ENCODE measurements around the gene ZBED6.
"Not testable (repeated sequence)": the region's sequence is repeated elsewhere in the genome, so short reads cannot be mapped to it uniquely, and the experiment has no call there.

ZBED6 gene

GRCh38 chr1:203778789-203779188 lies 16.6 kb upstream of the ZBED6 start:
- no peak for DNase-seq

- DNase-seq, result no peak
Observed at GRCh38 chr1:203781962-203782361, 13.5 kb upstream of the ZBED6 start.

DNA sequence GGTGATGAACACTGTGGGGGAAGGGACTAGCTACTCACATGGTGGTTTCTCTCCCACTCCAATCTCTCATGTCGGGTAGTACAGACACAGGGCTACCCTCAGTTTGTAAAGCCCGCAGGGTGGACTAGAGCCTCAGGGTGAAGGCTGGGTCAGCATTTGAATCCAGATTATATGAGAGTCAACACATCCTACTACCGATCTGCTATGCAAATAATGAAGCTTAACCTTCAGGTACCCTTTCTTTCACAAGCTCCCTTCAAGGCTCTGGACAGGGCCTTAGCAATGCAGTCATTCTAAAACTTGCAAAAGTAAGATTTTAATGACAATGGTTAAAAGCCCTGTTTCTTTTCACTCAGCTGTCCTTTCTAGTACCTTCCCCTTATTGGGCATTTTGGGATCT lies 5.5 kb upstream of the ZBED6 start:
- DNase-seq, result no peak

DNA sequence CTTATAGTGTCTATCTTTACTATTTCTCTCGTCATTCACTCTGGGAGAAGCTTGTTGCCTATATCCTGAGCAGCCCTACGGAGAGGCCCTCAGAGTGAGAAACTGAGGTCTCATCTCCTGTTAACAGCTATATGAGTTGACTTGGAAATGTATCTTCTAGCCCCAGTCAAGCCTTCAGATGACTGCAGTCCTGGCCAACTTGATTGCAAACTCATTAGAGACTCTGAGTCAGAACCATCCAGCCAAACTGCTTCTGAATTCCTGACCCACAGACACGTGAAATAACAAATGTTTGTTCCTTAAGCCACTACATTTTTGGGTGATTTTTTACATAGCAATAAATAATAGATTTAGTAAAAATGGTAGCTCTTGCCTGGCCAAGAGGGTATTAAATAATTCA lies 3.9 kb upstream of the ZBED6 start:
- no peak for DNase-seq

DNA sequence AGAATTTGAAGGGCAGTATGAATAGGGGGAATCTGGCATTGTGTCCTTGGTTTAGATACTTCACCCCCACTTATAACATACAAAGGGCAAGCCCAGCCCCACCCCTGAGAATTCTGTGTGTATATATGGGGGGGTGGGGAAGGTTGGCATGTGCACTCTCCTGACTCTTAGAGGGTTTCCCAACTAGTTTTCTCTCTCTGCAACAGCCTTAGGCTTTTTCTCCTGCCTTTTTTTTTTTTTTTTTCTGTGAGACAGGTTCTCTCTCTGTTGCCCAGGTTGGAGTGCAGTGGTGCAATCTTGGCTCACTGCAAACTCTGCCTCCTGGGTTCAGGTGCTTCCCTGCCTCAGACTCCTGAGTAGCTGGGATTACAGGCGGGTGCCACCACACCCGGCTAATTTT lies 2.9 kb upstream of the ZBED6 start:
- DNase-seq, result no peak

- not testable (repeated sequence) for DNase-seq
Observed at GRCh38 chr1:203793561-203793960, 1.9 kb upstream of the ZBED6 start.

GRCh38 chr1:203794764-203795440 lies 521 bp upstream of the ZBED6 start:
- DNase-seq, result no peak

DNA sequence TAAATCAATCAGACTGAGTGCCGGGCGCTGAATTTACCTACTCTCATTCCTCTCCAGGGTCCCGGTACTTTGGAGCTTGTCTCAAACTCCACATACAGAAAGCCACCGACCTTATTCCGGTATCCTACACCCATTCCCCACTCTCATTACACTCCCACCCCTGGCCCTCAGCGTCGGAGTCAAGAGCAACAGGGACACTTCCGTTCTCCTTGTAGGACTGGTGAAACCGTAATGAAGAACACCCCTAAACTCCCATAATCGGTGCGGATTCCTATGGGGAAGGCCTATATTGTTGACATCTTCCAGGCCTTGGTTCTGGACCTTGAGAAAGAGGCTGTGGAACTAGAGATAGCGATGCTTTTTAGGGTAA lies 798 bp downstream of the ZBED6 start:
- DNase-seq, result no peak

DNA sequence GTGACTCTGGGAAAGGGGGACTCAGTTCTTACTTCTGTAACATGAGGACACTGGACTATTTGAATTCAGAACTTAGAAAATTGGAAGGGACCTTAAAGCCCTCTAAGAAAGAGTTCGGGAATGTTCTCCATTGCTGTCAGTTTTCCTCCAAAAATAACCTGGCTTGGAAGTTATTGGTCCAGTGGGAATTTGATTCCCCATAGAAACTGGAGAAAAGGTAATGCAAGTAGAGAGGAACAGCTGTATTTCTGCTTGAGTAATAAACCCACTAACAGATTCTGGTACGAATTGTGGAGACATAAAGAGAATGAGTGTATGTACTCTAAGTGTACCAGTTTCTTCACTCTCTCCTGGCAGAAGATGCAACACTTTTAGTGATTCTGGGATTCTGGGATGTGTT lies 1.8 kb downstream of the ZBED6 start:
- no peak for DNase-seq

DNA sequence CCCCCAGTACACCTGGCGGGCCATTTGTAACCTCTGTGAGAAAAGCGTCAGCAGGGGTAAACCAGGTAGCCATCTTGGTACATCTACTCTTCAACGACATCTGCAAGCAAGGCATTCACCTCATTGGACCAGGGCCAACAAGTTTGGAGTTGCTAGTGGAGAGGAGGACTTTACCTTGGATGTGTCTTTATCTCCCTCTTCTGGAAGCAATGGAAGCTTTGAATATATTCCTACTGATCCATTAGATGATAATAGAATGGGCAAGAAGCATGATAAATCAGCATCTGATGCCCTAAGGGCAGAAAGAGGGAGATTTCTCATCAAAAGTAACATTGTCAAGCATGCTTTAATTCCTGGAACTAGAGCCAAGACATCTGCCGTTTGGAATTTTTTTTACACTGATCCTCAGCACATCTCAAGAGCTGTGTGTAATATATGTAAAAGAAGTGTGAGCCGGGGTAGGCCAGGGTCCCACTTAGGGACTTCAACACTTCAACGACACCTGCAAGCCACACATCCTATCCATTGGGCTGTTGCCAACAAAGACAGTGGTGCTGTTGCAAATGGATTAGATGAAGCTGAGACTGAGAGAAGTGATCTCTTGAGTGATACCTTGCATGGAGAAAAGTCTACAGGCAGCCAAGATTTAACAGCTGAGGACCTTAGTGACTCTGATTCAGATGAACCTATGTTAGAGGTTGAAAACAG lies 2.7 kb downstream of the ZBED6 start:
- DNase-seq, result no peak

DNA sequence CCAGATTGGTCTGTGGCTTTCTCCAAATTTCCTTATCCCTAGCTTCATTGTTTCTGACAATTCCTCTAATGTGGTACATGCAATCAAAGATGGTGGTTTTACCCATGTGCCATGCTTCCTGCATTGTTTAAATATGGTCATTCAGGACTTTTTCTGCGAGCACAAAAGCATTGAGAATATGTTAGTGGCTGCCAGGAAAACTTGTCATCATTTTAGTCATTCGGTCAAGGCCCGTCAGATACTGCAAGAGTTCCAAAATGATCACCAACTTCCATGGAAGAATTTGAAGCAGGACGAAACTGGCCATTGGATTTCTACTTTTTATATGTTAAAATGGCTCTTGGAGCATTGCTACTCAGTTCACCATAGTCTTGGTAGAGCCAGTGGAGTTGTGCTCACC lies 3.7 kb downstream of the ZBED6 start:
- DNase-seq, result no peak

DNA sequence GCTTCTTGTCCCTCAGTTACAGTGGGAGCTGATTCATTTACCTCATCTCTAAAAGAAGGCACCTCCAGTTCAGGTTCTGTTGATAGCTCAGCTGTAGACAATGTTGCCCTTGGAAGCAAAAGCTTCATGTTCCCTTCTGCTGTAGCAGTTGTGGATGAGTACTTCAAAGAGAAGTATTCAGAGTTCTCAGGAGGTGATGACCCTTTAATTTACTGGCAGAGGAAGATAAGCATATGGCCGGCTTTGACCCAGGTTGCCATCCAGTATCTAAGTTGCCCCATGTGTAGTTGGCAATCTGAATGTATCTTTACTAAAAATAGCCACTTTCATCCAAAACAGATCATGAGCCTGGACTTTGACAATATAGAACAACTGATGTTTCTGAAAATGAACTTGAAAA lies 4.5 kb downstream of the ZBED6 start:
- no peak for DNase-seq

- no peak for DNase-seq
Observed at GRCh38 chr1:203805689-203806088, 10.3 kb downstream of the ZBED6 start.

GRCh38 chr1:203807196-203807595 lies 11.8 kb downstream of the ZBED6 start:
- no peak for DNase-seq

DNA sequence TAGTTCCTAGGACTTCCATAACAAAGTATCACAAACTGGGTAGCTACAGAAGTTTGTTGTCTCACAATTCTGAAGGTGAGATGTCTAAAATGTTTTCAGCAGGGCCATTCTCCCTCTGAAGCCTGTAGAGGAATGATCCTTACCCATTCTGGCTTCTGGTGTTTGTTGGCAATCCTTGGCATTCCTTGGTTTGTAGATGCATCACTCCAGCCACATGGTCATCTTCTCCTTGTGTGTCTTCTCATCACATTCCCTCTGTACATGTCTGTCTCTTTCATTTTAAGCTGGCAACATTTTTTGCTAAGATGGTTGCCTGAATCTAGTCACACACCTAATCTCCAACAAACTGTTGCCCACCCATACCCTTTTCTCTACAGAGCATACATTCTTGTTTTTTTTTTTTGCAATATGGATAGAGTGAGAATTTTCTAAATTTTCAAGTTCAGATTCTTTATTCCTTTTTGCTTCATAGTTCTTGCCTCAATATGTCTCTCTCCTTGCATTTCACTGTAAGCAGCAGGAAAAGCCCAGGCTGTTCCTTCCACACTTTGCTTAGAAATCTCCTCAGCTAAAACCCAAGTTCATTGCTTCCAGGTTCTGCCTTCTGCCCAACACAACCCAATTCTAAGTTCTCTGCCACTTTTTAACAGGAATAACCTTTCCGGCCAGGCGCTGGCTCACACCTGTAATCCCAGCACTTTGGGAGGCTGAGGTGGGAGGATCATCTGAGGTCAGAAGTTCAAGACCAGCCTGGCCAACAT lies 18.3 kb downstream of the ZBED6 start:
- DNase-seq, result no peak

DNA sequence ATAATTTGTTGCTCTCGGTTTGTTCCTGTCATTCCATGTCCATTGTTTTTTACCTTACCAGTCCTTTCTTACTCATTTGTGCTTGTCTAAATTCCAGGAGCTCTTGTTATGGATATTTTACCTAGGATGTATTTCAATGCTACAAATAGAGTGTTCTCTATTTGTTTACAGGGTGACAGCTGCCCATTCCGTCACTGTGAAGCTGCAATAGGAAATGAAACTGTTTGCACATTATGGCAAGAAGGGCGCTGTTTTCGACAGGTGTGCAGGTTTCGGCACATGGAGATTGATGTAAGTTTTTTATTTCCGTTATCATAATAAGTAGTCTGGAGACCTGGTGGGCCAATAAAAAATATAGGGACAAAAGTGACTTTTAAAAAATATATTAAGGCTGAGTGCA lies 23.0 kb downstream of the ZBED6 start:
- no peak for DNase-seq

GRCh38 chr1:203823306-203823705 lies 27.9 kb downstream of the ZBED6 start:
- no peak for DNase-seq

- no peak for DNase-seq
Observed at GRCh38 chr1:203826175-203826574, 30.8 kb downstream of the ZBED6 start.

GRCh38 chr1:203828002-203828401 lies 32.6 kb downstream of the ZBED6 start:
- no peak for DNase-seq

DNA sequence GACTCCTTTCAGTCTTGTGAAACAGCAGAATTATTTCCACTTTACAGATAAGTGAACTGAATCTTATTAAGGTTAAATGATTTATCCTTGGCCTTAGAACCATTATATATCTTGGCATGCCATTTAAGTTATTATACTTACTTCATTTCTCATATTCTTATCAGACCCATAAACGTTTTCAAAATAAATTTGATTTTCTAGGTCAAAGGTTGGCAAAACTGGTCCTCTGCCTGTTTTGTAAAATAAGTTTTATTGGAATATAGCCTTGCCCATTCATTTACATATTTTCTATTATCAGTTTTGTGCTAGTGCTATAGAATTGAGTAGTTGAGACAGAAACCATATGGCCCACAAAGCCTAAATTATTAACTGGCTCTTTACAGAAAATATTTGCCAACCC lies 33.1 kb downstream of the ZBED6 start:
- DNase-seq, result no peak

DNA sequence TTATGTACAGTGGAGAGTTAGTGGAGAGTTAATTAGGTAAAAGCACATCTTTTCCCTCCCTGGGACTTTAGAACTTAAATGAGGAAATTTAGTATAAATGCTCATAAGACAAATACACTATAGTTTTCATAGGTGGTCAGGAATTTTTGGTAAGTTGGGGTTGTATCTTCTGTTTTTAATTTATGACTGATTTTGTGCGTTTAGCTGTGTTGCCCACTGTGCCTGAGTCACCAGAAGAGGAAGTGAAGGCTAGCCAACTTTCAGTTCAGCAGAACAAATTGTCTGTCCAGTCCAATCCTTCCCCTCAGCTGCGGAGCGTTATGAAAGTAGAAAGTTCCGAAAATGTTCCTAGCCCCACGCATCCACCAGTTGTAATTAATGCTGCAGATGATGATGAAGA lies 33.8 kb downstream of the ZBED6 start:
- not testable (repeated sequence) for DNase-seq

DNA sequence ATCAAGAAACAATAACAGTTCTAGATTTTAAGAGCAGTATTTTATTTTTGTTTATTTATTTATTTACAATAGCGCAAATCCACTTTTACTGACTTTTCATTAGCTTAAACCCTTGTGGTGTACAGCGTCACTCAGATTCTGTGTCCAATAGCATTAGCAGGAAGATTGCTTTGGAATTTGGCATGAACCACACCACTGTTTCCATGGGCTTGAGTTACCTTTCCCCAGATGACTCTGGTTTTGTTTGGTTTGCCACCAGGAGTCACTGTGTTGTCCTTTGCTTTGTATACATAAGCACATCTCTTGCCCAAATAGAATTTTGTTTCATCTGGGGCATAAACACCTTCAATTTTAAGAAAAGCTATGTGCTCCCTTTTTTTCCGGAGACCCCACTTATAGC lies 40.1 kb downstream of the ZBED6 start:
- DNase-seq, result no peak

DNA sequence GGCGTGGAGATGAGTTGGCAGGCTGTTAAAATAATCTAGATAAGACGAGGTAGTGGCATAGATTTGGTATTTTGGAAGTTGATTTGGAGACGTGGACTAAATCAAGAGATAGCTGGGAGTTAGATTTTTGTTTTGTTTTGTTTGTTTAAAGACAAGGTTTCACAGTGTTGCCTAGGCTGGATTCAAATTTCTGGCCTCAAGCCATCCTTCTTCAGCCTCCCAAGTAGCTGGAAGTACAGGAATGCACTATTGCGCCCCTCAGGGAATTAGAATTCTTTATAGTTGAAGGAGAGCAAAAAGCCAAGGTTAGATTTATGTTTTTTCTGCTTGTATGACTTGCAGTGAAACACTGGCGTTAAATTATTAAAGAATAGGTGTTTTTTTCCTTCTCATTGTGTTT lies 43.7 kb downstream of the ZBED6 start:
- DNase-seq, result no peak

- DNase-seq, result no peak
Observed at GRCh38 chr1:203840208-203840808, 44.9 kb downstream of the ZBED6 start.
